ENCODE data around the gene MRTO4.
A peak's percentile ranks its signal among the peaks of the same experiment; 100 is the strongest.
"Not testable (repeated sequence)": the region's sequence is repeated elsewhere in the genome, so short reads cannot be mapped to it uniquely, and the experiment has no call there.

MRTO4 gene

DNA sequence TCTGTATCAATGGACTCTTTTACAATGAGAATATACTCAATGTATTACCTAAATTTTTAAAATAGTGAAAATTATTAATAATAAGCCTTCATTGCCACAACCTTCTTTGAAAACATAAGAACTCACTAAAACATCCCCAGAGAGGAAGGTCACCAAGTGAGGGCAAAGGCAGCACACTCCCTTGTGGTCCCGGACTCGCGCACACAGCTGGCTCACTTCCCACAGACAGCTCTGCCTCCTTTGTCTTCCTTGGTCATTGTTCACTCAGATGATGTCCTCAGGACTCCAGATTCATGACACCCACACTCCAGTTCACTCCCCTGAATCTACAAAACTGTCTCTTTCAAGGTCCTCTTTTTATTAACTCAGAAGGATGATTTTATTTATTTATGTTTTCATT, 22.4 kb upstream of the MRTO4 start:
- DNase-seq (ENCODE audit: low read depth): no peak

DNA sequence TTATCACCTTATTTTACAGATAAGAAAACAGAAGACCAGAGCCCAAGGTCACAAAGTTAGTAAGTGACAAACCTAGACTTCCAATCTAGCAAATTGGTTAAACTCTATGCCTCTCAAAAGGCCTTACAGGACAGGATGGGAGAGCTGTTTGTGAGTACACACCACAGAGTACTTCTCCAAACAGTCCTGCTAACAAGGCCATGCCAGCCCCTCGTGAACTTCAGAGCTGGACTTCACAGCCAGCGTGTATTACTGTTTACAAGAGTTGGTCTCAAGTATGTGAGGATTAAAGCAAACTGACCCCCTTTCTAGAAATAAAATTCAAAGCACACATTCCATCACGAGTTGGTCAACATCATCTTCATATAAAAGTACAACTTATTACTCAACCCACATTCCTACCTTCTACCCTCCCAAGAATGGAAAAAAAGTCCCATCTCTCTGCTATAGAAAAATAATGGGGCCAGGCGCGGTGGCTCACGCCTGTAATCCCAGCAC, 21.7 kb upstream of the MRTO4 start:
- no peak for DNase-seq (ENCODE audit: low read depth)

DNA sequence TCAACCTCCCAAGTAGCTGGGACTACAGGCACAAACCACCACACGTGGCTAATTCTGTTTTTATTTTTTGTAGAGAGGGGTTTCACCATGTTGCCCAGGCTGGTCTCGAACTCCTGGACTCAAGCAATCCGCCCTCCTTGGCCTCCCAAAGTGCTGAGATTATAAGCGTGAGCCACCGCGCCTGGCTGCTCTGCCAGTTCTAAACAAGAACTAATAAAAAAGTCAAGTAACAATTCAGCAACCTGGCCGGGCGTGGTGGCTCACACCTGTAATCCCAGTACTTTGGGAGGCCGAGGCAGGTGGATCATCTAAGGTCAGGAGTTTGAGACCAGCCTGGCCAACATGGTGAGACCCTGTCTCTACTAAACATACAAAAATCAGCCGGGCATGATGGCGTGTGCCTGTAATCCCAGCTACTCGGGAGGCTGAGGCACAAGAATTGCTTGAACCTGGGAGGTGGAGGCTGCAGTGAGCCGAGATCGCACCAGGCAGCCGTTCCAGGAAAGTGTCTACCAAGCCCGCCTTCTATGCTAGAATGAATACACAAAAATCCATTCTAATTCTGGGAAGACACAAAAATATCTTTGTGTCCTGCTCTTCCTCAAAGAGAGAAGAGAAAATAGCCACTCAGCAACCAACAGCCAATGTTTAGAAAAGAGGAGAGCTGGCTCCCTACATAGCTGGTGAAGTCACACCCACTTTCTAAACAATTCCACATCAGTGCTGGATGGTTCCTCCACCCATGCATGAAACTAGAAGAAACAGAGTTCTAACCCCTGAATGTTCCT, 19.7 kb upstream of the MRTO4 start:
- not testable (repeated sequence) for DNase-seq (ENCODE audit: low read depth)

DNA sequence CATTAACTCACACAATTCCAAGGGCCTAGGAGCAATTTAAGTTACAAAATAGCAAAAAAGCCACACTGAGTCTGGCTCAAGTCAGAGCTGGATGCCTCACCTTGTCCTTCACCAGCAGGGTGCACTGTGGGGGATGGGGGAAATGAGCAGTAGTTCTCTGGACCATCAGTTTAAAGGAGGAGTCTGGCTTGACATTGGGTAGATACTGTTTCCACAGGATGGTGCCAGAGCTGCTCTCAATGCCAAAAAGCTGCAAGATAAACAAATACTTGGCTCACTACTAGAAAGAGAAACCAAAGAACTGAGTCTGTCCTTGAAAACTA, 19.1 kb upstream of the MRTO4 start:
- DNase-seq (ENCODE audit: low read depth): no peak

DNA sequence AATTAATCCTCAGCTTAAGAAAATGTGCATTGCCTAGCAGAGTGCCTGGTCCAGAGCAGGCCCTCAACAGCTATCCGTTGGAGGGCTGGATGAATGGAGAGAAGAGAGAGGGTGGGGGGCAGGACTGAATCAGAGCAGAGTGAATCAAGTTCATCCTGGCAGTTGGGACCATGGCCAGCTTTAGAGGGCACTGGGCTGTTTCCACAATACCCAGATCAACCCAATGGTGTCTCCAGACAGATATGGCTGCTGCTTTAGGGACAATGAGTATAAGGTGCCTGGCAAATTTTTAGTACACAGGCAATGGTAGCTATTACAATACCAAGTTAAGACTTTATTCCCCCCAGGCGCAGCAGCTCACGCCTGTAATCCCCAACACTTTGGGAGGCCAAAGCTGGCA, 17.4 kb upstream of the MRTO4 start:
- DNase-seq (ENCODE audit: low read depth): no peak

DNA sequence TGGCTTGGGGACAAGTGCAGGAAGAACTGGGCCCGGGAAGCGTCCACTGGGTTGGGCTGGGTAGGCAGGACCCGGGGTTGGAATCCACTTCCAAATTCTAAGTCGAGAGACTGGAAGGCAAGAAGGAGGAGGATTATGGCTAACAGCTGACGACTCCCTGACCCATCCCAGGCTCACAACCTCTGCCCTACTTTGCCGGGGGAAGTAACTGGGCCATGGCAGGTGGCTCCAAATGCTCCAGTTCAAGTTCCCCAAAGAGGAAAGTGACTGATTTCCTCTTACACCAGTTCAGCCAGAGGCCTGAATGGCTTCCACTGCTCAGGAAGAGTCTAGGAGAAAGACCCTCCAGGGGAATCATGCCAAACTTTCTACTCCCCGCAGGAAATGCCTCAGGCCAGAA, 11.7 kb upstream of the MRTO4 start:
- no peak for DNase-seq (ENCODE audit: low read depth)

DNA sequence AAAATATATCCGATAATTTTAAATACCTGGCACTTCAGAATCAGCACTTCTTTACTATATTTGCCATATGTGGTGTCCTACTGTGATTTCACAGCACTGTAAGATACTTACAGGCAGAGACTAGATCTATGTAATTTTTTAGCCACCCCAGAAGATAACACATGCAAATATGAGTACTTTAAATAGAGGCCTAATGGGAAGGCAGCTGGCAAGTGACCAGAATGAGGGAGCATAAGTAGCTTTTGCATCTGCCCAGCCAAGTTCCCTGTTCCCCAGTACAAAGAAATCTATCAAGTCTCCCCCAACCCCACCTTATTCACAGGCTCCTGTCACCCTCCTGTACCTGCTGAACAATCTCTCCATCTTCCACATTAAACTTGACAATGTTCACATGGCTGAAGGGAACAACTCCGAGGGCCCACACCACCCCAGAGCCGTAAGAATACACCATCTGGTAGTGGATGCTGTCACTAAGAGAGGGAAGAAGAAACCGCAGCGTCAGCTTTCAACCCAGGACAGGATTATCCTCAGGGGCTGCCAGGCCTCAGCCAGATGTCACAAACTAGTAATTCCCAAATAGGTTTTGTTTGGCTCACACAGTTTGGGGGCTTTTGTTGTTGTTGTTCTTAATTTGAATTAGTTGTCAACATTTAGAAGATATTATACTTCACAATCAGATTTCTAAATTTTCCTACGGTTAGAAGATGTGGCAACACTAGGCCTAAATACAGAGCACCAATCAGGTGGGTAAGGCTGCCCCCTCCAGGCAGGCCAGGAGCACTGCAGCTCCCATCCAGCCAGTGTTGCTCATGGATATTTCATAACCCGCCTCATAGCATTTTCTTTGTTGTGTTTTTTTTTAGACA, 10.7 kb upstream of the MRTO4 start:
- peak; percentile 52 for DNase-seq (ENCODE audit: low read depth)

DNA sequence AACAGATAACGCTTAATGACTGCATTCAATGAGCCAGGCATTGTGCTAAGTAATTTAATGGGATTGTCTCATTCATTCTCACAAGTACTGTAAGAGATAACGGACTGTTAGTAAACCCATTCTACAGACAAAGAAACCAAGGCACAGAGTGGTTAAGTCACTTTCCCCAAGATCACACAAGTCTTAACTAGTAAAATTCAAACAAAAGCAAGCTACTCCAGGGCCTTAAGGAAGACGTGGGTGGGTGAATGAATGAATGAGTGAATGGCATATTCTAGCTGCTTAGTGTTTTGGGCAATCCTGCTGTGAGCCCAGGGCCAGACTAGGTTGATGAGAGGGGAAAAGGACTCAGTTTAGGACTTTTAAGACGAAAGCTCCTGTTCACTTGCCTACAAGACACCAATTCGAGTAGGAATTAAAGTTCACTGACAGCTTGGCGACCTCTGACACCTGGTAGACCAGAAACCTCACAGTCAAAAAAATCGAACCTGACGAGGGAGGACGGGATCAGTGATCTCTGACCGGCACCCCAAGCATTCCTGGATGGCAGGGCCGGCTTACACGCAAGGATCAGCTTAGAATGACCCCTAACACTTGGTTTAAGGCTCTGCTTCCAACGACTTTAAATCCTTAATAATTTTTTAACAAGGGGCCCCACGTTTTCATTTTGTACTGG, 838 bp upstream of the MRTO4 start:
- no peak for DNase-seq (ENCODE audit: low read depth)

DNA sequence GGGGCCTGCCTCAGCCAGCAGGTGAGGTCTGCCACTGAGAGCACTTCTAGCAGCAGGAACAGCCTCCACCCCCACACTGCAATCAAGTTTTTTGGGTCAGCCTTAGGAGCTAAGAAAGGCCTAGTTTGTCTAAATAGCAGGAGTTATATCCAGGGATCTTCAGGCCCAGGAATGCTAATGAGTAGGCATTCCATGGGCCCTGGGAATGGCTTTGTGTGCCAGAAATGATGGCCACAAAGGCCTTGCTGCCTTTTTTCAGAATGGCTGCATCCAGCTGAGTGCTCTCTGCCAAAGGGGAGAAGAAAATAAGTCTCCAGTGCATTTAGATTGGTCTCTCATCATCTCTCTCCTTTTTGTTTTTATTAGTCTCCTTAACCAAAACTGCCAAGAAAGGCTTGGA, 2.8 kb downstream of the MRTO4 start:
- DNase-seq (ENCODE audit: low read depth): no peak

DNA sequence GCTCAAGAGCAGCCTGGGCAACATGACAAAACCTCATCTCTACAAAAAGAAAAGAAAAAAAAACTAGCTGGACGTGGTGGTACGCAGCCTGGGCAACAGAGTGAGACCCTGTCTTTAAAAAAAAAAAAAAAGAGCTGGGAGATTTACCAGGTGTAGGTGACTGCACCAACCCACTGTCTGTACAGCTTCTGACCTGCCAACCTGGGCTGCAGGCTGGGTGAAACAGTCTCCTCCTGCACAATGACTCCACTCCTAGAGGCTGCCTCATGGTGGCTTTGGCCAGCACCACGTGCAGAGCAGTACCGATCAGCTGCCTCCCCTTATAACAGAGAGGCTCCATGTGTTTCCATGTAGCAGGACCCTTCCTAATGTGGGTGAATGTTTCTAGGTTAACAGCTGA, 3.7 kb downstream of the MRTO4 start:
- no peak for DNase-seq (ENCODE audit: low read depth)

DNA sequence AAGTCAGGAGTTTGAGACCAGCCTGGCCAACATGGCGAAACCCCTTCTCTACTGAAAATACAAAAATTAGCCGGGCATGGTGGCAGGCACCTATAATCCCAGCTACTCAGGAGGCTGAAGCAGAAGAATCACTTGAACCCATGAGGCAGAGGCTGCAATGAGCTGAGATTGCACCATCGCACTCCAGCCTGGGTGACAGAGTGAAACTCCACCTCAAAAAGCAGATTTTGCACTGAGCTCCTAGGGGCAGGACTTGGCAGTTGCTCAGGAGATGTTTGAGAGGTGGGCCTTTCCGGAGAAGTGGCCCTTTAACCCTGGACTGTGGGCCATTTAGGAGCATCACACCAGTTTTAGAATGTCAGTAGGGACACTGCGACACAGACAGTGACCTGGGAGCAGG, 4.7 kb downstream of the MRTO4 start:
- not testable (repeated sequence) for DNase-seq (ENCODE audit: low read depth)

DNA sequence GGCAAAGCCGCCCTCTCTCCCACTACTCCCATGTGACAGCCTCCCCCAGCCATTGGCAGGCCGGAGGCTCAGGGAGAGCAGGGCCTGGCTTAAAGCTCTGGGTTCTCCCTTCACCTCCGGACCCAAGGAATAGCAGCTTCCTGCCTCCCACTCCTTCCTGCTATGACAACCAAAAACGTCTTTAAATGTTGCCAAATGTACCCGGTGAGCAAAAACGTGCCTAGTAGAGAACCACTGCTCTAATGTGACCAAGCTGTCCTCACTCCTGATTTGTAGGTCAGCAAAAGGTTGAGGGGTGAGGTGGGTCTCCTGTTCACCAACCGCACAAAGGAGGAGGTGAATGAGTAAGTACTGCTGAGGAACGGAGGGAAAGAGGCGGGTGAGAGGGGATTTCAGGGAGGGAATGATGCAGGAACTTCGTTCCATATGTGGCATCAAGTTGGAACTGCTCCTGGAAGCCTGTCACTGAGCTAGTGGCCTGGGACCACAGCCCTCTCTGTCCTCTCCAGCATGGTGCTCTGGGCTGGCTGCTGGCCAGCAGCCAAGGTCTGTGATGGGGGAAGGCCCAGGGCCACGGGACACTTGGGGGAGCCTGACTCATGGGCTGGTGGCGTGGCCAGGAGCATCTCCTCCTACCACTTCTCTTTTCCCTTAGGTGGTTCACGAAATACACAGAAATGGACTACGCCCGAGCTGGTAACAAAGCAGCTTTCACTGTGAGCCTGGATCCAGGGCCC, 5.7 kb downstream of the MRTO4 start:
- DNase-seq (ENCODE audit: low read depth): no peak

DNA sequence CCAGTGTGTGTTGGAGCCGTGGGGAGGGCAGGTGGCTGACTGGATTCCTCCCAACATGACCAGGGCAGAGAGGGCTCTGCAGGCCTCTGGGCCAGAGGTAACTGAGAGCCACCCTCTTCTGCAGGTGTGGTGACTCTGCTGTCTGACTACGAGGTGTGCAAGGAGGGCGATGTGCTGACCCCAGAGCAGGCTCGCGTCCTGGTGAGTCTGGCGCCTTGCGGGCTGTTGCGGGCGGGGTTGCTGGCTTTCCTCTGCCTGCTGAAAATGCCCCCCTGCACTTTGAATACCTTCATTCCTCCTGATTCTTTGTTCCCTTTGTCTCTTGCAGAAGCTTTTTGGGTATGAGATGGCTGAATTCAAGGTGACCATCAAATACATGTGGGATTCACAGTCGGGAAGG, 6.7 kb downstream of the MRTO4 start:
- DNase-seq (ENCODE audit: low read depth): no peak

DNA sequence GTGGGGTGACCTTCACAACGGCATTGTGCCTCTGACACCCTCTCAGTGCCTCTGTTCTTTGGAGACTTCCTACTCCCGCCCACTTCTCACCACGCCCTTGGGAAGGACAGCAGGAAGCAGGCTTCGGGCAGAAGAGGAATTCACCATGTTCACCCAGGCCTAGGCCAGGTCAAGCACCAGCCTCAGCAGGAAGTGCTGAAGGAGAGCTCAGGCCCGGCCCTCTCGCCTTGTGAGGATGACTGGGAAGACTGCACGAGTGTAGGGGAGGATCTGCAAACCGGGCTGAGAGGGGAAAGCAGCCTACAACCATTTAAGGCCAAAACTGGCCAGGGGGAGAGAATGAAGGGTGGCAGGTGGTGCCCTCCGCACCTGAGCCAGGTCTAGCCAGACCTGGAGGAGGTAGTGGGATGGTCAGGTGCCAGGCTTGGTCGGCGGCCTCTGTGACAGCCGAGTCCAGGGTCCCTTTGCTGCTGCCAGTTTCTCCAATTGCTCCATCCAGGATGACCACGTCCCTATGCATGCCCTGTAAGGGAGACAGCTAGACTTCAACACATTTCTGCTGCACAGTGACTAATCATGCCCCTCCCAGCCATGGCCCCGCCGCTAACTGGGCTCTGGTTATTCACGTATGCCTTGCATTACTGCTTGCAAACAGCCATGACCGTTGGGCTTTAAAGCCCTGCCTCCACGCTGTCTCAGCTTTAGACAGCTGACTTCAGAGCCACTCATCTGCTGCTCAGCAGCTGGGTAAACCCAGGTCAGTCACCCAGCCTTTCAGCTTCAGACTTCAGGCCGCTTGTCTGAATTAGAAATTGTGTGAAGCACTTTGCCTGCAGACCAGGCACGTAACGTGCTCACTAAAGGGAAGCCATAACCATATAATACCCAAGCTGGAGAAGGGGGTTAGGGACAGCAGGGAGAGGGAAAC, 8.9 kb downstream of the MRTO4 start:
- no peak for DNase-seq (ENCODE audit: low read depth)

DNA sequence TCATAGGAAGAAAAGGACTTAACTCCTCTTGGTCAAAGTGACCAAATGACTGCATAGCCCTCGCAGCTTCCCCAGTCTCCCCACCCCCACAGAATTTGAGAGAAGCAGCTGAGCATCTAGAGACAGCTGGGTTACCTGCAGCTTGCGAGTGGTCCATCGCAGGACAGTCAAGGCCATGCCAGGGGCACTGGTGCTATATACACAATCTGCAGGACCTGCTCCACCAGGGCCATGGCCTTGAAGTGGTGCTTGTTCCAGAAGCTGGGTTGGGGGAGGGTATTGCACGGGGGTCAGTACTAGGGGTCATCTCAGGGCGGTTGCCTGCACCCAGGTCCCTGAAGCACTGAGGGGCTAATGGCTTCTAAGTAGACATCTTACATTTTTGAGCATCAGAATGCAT, 10.4 kb downstream of the MRTO4 start:
- DNase-seq (ENCODE audit: low read depth): no peak

DNA sequence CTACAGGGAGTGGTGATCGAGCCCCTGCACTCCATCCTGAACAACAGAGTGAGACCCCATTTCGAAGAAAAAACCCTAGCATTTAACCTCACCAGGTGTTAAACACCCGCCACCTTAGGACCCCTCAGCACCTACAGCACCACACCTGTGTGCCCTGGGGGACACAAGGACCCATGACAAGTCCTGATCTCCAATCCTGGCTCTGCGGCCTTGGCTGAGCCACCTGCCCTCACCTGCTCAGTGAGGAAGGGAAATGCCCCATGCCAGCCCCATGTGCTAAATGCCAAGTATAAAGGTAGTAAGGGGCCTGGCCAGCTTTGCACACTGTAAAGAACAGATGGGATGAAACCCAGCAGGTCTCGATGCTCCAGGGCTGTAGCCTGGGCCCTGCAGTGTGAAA, 11.1 kb downstream of the MRTO4 start:
- no peak for DNase-seq (ENCODE audit: low read depth)

DNA sequence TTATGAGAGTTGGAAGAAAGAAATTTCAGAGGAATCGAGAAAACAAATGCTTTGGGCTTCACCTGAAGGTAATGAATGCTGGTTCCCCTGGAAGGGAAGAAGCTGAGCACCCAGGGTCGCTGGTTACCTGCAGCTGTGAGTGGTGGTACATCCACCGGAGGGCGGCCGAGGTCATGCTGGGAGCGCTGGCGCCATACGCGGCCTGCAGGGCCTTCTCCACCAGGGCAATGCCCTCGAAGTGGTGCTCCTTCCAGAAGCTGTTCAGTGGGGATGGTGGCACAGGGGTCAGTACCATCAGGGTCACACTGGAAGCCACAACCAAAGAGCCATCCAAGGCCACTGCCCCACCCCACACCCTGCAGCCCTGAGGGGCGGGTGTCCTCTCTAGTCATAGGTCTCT, 16.8 kb downstream of the MRTO4 start:
- no peak for DNase-seq (ENCODE audit: low read depth)

DNA sequence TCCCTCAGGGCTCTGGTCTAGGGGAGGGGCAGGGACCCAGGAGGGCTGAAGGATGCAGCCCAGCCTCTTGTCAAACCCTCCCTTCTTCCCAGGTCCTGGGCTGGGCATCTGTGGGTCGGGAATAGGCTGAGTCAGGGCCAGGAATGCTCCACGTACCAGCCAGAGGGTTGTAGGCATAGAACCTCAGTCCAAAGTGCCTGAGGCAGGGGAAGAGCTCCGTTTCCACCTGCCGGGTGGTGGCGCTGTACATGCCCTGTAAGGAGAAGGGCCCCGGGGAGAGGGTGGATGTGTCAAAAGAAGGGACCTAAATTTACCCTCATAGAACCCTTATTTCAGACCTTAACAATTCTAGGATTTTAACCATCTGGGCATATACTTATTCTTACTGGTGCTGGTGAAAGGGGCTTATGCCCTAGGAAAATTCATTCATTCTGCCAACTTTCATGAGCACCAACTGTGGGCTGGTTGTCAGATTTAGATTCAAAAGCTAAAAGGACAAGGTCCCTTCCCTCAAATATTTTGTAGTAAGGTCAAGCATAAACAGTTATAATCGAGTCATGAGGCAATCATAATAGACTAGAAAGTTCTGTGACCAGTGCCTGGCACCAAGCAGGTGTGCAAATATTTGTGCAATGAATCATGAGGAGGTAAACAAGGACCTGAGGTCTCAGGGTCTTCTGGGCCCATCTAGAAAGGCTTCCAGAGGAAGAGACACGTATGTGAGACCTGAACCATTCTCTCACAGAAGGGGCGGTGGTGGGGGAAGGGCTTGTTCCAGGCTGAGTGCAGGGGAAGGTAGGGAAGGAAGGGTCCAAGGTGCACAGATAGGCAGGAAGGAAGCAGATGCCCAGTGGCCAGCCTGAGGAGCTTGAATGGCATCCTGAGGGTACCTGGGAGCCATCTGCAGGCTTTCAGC, 18.1 kb downstream of the MRTO4 start:
- not testable (repeated sequence) for DNase-seq (ENCODE audit: low read depth)

DNA sequence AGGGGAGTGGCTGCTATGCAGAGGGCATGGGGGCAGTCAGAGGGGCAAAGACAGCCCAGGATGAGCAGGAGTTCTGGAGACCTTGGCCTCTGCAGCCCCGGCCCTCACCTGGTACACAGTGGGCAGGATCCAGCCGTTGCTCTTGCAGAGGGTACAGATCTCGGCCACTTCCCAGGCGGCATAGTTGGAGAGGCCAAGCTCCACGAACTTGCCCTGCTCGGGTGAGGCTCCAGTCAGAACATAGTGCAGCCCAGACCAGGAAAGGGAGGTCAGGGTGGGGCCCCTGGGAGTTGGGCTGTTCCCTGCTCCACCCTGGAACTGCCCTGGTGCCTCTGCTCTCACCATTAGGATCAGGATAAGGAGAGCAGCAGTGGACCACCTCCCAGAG, 18.7 kb downstream of the MRTO4 start:
- DNase-seq (ENCODE audit: low read depth): not testable (repeated sequence)

DNA sequence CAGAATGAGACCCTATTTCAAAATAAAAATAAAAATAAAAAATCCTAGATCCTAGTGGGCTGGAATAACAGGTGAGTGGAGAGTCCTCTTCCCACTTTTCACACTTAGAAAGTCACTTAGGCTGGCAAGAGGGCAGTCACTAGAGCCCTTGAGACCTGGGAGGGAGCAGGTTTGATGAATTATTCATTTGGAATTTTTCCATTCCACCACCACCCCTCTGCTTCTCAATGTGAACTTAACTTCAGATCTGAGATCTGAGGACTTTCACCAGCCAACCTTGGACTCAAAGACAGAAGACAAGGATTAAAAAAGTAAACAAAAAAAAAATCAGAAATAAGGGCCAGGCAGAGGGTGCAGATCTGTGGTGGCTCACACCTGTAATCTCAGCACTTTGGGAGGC, 20.5 kb downstream of the MRTO4 start:
- DNase-seq (ENCODE audit: low read depth): no peak

All from activated gamma-delta T cell treated with anti-CD3 and anti-CD28 coated beads, Interleukin-2, amount 50 U/mL, for 16 hours (primary cell).